Neutrophil (primary cell): ENCODE results near the gene POU2AF2.

Source experiments
- H3K27ac ChIP-seq: fragments of 200-600 bp; sonication (generic); 2 replicates; pipeline ENCODE4 v1.5.1; 2016; ENCODE audit warnings: mild to moderate bottlenecking, moderate library complexity
- H3K27me3 ChIP-seq: fragments of 200-600 bp; sonication (generic); 2 replicates; pipeline ENCODE4 v1.6.0; 2016; ENCODE audit warnings: mild to moderate bottlenecking
- H3K36me3 ChIP-seq: fragments of 200-600 bp; sonication (generic); 2 replicates; pipeline ENCODE4 v1.5.1; 2017
- H3K4me1 ChIP-seq, 2 experiments: fragments of 200-600 bp in 1 of 2; sonication (generic) in 1 of 2; 1 replicate in 1 of 2; 2 replicates in 1 of 2; pipeline versions ENCODE4 v1.5.1 to v1.6.1; 2013 to 2016; ENCODE audit warnings: low read depth in 1 of 2, low read length in 1 of 2, mild to moderate bottlenecking in 1 of 2, moderate library complexity in 1 of 2; ENCODE audit not compliant: control insufficient read depth in 1 of 2, insufficient read depth in 1 of 2
- H3K4me3 ChIP-seq, 2 experiments: fragments of 200-600 bp in 1 of 2; sonication (generic) in 1 of 2; 1 replicate in 1 of 2; 2 replicates in 1 of 2; pipeline ENCODE4 v1.5.1; 2013 to 2016; ENCODE audit warnings: low read depth in 1 of 2, low read length in 1 of 2, mild to moderate bottlenecking in 1 of 2, moderate library complexity in 1 of 2
- H3K9me3 ChIP-seq: fragments of 200-600 bp; sonication (generic); 2 replicates; pipeline ENCODE4 v1.5.1; 2016
- TF ChIP-seq, protein P1 (sequence below): fragments of 200-600 bp; sonication (generic); IDR thresholded peaks from 2 replicates; pipeline ENCODE4 v1.5.1; 2016; ENCODE audit warnings: antibody characterized with exemption

POU2AF2 gene

GRCh38 chr11:111324277-111324720 lies 78.8 kb downstream of the POU2AF2 start:
- no peak overlapping the region for H3K27ac ChIP-seq
- H3K9me3 ChIP-seq = no peaks in the 10 kb centered on the region
- H3K4me1 ChIP-seq = no peaks in the 10 kb centered on the region
- TF ChIP-seq, protein P1, sequence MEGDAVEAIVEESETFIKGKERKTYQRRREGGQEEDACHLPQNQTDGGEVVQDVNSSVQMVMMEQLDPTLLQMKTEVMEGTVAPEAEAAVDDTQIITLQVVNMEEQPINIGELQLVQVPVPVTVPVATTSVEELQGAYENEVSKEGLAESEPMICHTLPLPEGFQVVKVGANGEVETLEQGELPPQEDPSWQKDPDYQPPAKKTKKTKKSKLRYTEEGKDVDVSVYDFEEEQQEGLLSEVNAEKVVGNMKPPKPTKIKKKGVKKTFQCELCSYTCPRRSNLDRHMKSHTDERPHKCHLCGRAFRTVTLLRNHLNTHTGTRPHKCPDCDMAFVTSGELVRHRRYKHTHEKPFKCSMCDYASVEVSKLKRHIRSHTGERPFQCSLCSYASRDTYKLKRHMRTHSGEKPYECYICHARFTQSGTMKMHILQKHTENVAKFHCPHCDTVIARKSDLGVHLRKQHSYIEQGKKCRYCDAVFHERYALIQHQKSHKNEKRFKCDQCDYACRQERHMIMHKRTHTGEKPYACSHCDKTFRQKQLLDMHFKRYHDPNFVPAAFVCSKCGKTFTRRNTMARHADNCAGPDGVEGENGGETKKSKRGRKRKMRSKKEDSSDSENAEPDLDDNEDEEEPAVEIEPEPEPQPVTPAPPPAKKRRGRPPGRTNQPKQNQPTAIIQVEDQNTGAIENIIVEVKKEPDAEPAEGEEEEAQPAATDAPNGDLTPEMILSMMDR = no peak
- no peak overlapping the region for H3K4me3 ChIP-seq
- H3K36me3 ChIP-seq = no peaks in the 10 kb centered on the region
- peaks cover 8% of the 10 kb centered on the region for H3K27me3 ChIP-seq

- TF ChIP-seq, protein P1 = no peak
- Histone ChIP-seq H3K9me3 (no peaks in the 10 kb centered on the region), H3K36me3 (no peaks in the 10 kb centered on the region), H3K4me1 (no peaks in the 10 kb centered on the region), H3K4me3 (no peak overlapping the region), H3K27ac (no peak overlapping the region), H3K27me3 (peaks cover 8% of the 10 kb centered on the region)
Measured at GRCh38 chr11:111325259-111325658, 79.7 kb downstream of the POU2AF2 start.

- no peak overlapping the region for H3K27ac ChIP-seq
- no peaks in the 10 kb centered on the region for H3K4me1 ChIP-seq
- H3K36me3 ChIP-seq = no peaks in the 10 kb centered on the region
- no peaks in the 10 kb centered on the region for H3K9me3 ChIP-seq
- TF ChIP-seq, protein P1 = no peak
- H3K27me3 ChIP-seq = peaks cover 8% of the 10 kb centered on the region
- no peak overlapping the region for H3K4me3 ChIP-seq
Measured at GRCh38 chr11:111326824-111327223, 81.3 kb downstream of the POU2AF2 start.

DNA sequence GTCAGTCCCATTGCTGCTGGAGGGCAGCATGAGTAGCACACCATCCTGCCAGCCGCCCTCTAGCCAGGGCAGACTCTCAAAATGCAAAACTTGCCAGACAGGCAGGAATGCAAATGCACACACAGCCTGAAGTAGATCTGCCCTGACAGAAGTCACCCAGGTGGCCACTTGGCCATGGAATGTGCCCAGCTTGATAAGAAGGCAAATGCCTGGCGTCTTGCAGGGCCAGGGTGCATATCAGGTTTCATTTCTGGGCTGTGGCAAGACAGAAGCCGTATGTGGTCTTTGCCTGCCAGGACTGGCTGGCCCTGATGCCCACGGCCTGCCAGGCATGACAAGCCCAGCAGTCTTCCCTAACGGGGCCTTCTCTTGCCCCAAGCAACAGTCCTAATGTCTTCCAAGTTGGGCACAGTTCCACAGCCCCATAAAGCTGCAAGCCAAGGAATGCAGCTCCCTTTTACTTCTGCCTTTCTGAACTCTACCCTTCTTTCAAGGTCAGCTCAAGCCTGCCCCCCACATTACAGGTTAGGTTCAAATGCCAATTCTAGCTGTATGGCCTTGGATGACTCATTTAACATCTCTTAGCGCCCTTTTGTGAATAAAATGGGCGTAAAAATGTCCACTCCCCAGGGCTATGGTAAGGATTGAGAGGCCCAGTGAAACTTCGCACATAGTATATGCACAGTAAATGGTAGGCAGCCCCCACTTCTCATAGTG lies 82.5 kb downstream of the POU2AF2 start:
- TF ChIP-seq, protein P1 = no peak
- no peaks in the 10 kb centered on the region for H3K36me3 ChIP-seq

DNA sequence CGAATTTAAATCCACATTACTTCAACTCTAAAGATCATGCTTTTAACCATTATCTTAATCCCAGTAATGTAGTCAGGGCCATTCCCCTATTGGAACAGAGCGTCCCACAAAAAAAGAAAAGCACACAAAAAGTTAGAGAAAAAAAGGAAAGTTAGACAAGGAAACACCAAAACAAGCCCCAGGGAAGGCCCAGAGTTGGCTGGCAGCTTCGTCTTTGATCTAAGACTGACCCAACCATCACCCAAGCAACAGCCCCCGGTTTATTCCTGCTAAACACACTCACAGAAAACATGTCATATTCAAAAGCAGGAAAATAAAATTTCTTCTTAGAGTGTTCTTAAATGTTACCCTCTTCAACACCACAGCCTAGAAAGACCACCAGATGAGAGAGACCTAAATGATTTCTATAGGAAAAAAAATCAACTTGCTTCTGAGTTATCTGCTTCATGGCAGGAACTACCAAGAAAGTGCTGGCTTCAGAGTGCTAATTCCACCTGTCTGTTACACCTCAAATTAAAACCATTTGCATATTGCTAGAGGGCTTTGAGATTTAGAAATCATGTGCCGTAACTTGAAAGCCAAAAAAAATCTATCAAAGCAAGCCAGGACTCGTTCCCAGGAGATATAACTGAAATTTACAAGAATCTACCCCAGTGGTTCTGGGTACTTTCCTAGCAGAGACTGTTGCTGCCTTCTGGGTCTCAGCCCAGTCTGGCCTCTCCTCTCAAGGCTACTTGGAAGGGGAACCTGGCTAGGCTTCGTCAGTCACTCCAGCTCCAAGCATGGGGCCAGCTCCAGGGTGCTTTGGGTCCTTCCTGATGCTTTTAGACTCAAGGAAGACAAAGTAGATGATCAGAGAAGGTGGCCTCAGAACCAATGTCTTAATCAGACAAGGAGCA lies 84.0 kb downstream of the POU2AF2 start:
- Histone ChIP-seq H3K36me3 (no peaks in the 10 kb centered on the region), H3K9me3 (no peaks in the 10 kb centered on the region), H3K27ac (no peak overlapping the region), H3K4me3 (no peak overlapping the region), H3K4me1 (no peaks in the 10 kb centered on the region), H3K27me3 (no peaks in the 10 kb centered on the region)
- TF ChIP-seq, protein P1 = no peak

More for the DNA sequence above, 82.5 kb downstream of the POU2AF2 start:
- no peaks in the 10 kb centered on the region for H3K4me1 ChIP-seq
- no peaks in the 10 kb centered on the region for H3K27me3 ChIP-seq
- no peak overlapping the region for H3K4me3 ChIP-seq
- H3K9me3 ChIP-seq = no peaks in the 10 kb centered on the region
- no peak overlapping the region for H3K27ac ChIP-seq
